Measurements from ENCODE around the gene LY6G5C. TPM values are rescaled to one million over a fixed set of nuclear protein-coding genes. Genes with fewer than 3 reads are reported as not detected.

Gene LY6G5C, protein sequence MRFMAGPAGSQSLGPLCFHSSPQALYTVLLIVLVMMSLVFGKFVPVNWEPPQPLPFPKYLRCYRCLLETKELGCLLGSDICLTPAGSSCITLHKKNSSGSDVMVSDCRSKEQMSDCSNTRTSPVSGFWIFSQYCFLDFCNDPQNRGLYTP
- total RNA-seq: 0.38 and 1.7 TPM in 2 replicates

DNA sequence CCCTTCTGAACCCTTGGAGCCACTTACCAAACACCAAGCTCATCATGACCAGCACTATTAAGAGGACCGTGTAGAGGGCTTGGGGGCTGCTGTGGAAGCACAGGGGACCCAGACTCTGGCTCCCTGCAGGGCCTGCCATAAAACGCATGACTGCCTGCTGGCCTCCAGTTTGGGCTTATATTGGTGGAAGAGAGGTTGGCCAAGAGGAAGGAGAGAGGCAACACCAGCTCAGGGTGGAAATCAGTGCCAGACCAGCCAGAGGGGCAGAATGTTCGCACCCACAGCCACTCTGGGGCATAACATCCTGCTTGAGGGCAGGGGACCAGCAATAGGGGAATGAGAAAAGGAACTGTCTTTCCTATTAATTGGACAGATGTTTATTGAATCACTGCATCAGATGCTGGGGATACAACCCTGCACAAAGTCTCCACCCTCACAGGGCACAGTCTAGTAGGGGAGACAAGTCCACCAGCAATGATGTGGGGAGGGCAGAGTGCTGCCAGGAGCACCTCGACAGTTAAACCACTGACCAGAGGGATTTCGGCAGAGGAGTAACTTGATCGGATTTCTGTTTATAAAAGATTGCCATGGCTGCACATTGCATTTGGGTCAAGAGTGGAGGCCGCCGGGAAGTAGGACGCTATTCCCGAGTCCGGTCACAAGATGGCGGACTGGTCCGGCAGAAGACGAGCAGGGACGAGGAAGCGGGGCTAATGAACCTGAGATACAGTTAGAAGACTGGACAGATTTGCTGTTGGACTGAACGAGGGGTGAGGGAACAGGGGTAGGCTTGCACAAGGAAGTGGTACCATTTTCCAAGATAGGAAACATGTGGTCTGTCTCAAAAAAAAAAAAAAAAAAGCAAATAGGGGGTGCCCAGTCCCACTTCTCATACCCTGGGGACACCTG is at the start of gene LY6G5C:
TSS of gene LY6G5C (minus strand) at position 842 of the 909 bp plus-strand sequence. CDS start at position 148, 694 bp downstream.

DNA sequence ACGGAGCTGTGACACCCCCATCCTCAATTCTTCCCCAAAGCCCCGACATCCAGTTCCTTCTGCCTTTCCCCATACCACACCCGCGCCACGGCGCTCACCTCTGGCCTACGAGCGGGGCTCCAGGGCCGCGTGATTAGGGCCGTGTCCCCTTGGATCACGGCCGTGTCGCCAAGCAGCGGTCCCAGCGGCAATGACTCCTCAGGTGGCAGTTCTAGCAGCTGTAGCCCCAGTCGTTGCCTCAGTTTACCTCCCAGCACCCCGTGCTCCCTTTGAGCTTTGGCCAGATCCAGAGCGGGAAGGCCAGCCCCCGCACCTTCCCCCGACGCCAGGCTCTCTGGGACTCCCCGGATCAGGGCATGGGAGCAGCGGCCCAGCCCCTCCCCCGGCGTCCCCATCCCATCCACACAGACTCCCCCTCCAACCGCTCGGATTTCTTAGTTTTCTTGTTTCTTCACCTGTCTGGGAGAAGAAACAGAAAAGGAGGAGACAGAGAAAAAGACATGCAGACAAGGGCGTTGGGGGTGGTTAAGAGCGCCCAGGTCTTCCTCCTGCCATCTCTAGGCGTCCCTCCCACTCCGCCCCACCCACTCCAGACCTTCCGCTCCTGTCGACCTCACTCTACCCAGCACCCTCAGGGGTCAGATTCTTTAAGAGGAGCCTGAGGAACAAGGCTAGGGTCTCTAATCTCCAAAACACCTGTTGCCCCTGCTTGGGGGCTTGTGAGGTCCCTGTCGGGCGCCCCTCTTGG is 48.1 kb upstream of the LY6G5C start, which contains the start of gene DDAH2:
TSS of gene DDAH2 (minus strand) at position 533 of the 748 bp plus-strand sequence. CDS start at position 395, 138 bp downstream.

DNA sequence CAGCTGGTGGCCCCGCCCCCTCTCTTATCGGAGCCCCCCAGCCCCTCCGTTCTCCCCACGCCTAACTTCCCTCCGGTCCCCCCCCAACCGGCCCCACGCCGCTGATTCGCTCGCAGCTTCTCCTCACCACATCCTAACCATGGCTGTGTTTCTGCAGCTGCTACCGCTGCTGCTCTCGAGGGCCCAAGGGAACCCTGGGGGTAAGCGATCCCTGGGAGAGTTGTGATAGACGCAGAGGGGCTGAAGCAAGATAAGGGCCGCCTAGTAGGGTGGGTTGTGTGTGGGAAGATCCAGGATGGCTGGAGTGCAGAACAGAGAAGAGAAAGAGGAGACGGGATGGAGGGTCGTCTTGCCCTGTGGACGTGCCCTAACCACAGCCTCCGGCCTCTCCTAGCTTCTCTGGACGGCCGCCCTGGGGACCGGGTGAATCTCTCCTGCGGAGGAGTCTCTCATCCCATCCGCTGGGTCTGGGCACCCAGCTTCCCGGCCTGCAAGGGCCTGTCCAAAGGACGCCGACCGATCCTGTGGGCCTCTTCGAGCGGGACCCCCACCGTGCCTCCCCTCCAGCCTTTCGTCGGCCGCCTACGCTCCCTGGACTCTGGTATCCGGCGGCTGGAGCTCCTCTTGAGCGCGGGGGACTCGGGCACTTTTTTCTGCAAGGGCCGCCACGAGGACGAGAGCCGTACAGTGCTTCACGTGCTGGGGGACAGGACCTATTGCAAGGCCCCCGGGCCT is 42.5 kb upstream of the LY6G5C start, which contains the start of gene MPIG6B:
TSS of gene MPIG6B (plus strand) at position 129 of the 735 bp plus-strand sequence. CDS start at position 140, 11 bp downstream.

DNA sequence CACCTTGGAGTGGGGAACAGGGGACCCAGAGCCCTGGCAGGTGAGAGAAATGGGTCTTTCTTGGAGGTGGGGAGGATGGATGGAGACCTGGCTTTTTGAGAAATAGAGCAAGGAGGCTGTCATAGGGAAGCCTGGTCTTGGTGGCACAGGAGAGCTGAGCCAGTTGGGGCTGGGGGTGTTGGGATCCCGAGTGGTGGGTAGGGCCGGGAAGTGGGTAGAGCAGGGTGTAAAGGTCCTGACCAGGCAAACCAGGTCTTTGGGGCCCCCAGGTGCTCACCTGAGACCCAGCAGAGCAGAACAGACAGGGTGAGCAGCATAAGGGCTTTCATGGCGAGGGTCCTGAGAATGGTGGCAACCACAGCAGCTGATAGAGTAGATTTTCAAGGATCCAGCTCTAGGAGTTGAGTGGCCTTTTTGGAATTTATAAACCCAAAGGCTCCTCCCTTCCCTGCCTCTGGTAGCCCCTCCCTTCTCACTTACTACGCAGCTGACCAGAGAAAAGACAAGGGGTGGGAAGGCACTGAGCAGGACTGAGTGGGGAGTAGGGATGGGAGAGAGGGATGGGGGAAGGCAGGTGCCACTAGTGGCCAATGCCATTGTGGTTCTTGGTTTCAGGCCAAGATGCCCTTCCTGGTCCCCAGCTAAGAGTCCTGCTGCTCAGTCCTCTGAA is 40.6 kb upstream of the LY6G5C start, which contains the start of gene LY6G6C:
TSS of gene LY6G6C (minus strand) at position 396 of the 670 bp plus-strand sequence. CDS start at position 329, 67 bp downstream.

DNA sequence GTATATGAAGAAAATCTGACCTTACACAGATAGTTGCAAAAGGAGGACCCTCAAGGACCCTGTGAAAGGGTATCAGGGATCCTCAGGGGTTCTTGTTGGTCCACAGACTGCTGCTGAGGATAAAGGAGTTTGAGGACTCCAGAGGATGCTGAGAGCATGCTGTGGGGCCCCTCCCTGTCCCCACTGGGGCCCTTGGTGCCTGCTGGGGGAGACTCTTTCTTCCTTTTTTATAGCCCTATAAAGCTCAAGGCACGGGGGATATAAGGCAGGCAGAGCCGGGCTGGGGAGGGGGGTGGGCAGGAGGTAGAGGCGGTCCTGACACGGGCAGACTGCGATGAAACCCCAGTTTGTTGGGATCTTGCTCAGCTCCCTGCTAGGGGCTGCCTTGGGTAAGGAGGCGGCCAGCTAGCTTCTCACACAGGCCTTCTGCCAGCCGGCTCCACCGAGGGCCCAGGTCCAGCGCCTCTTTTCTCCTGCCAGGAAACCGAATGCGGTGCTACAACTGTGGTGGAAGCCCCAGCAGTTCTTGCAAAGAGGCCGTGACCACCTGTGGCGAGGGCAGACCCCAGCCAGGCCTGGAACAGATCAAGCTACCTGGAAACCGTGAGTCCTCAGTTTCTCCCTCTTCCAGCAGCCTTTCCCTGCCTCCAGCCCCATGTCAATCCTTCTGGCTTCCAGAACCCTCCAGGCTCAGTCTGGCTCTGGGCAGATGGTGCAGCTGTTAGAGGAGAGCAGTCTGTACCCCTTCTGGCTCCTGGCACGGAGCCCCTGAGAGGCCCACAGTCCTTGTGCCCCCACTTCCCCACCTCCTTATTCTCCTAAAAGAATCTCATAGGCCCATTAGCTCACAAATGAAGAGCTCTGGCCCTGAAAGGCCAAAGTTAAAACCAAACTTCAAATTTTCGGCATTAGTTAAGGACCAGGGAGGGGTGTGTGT is 34.4 kb upstream of the LY6G5C start, which contains the start of gene LY6G6D:
TSS of gene LY6G6D (plus strand) at position 327 of the 937 bp plus-strand sequence. CDS start at position 335, 8 bp downstream.

DNA sequence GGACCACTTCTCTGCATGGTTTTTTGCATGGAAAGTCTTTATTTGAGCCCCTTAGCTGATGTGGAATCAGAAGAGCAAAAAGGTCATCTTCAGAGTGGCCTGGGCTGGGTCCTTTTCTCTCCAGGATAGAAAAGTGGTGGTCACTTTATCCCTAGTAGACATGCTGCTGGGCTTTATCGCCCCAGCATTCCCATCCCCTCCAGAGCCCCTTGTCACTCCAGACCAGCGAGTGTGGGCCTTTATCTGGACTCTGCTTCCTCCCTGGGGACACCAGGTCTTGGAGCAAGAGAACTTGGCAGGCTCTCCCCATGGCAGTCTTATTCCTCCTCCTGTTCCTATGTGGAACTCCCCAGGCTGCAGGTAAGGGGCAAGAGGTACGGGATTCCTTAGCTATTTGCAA is 25.7 kb upstream of the LY6G5C start, which contains the start of gene LY6G6F:
TSS of gene LY6G6F (plus strand) at position 268 of the 400 bp plus-strand sequence. CDS start at position 309, 41 bp downstream.

DNA sequence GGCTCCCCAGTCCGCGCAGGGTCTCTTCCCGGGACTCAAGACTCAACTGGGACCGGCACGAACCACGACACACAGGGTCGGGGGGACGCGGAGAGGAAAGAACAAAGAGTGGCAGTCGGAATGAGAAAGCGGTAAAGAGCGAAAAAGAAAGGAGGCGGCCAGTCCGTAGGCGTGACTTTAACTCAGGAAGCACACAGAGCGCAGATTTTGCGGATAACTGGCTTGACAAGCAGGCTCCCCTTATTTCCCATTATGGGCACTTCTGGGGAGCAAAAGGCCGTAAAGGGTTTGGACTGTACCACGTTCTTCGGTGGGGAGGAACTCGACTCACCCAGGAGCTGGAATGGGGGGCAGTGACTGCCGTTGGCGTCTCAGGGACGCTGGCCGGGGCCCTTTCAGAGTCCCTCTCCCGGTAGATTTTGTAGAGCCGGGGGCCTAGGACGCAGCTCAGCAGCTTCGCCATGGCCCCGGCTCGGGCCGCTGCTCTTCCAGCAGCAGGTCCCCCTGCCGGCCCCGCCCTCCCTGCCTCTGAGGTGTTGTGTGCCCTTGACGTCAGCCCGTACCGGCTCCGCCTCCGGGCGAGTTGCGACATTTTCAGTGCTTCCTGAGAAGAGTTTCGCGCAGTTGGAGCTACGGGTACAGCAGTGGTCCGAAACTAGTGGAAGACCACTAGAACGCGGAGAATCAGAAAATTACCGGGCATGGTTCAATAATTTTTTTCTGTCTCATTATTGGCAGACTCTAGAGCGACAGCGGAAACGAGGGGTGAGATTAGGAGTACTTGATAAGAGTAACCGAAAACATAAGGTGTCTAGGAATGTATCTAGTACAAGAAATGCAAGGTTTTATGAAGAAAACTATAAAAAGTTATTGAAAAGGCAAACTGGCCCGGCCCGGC is 22.2 kb upstream of the LY6G5C start, which contains the start of gene ABHD16A:
TSS of gene ABHD16A (minus strand) at position 506 of the 898 bp plus-strand sequence. CDS start at position 463, 43 bp downstream.

DNA sequence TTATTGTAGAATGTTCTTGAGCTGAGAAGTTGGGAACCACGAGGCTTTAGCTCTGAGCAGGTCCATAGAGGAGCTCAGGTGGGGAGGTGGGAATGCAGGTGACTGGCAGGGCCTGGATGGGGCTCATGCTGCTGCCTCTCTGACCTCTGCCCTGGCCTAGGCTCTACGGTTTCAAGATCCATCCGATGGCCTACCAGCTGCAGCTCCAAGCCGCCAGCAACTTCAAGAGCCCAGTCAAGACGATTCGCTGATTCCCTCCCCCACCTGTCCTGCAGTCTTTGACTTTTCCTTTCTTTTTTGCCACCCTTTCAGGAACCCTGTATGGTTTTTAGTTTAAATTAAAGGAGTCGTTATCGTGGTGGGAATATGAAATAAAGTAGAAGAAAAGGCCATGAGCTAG is 11.2 kb downstream of the LY6G5C start, which contains the start of gene LY6G5B:
TSS of gene LY6G5B (plus strand) at position 301 of the 400 bp plus-strand sequence. CDS start 975 bp downstream, outside the sequence.

DNA sequence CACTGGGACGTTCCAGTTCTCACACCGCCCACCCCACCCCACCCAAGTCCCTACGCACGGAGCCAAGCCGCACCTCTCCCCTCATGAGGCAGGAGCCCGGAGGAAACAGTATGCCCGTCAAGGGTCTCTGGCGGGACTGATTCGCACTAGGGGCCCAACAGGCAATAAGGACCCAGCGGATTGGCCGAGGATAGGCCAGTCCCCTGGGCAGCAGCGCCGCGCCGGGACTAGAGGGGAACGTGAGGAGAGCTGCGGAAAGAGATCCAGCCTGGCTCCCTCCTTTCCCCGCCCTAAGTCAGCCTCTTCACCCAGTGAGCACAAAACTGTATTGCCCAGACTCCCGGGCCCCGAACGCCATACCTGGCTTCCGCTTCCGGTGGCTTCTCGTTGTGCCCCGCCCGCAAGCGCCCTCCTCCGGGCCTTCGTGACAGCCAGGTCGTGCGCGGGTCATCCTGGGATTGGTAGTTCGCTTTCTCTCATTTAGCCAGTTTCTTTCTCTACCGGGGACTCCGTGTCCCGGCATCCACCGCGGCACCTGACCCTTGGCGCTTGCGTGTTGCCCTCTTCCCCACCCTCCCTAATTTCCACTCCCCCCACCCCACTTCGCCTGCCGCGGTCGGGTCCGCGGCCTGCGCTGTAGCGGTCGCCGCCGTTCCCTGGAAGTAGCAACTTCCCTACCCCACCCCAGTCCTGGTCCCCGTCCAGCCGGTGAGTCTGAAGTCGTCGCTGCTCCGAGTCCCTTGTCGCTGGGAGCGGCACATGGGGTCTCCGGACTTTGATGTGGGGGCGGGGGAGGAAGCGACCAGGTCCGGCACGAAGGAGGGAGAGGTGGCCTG is 15.1 kb downstream of the LY6G5C start, which contains the start of gene CSNK2B:
TSS of gene CSNK2B (plus strand) at position 580 of the 836 bp plus-strand sequence. CDS start 752 bp downstream, outside the sequence.

DNA sequence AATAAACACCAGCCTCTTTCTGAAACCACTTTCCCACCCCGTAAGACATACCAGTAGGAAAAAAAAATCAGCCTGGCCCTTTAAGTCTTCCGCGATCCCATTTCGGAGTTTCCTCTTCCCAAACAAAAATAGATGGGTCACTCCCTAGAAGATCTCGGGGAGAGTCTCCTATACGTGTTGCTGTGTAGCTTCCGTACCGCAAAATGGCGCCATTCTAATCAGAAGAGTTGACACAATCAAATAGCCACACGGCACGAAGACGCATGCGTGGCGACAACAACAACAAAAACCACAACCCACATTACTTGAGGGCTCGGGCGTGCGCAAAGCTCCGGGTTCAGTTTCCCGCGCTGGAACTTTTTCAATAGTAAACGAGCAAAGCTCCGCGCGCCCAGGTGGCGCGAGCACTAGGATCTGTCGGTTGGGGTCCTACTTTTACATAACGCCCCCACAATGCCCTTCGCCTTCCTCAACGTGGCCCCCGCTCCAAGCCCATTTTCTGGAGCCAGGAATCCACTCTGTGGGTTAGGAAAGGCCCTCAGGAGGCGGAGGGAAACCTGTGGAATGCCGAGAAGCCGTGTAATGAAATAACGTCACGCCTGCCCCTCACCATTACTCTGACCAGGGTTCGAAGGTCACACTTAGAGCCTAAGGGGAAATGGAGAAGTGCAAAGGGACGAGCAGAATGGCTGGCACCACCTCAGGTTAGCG is 15.9 kb downstream of the LY6G5C start, which contains the start of gene GPANK1:
TSS of gene GPANK1 (minus strand) at position 208 of the 711 bp plus-strand sequence. CDS start 519 bp downstream, outside the sequence.

DNA sequence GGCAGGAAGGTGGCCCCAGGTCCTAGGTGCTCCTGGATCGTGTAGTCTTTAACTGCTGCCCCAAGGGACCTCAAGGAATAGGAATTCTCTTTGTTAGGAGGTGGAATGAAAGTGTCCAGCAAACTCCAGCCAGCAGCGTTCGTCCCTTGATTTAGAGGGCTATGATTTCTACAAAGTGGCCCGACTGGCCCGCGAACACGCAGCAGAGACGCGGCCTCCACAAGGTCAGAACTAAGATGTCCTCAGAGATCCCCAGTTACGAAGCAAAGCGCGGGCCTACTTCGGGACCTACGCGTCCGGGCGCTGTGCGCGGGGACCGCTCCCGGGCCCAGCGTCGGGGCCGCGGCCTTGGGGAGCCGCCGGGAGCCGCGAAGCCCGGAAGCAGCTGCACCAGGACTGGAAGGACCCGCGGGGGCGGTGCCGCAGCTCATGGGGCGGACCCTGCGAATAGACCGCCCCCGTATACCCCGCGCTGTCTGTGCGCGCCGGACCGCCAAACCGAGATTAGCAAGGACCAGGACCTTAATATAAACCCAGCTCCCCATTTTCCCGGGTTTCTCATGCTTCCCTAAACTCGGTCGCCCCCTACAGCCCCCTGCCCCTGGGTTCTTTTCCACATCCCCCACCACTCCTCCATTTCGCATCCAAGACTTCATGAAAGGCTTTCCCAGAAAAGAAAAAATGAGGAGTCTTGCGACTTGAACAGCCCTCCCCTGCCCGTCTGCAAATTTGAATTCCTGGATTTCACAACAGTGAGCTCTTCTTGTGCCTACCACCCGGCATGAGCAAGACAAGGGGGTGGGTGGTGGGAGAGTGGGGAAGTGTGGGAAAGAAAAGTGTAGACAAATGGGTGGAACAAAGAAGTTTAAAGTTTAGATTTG is 20.2 kb downstream of the LY6G5C start, which contains the start of gene C6orf47:
TSS of gene C6orf47 (minus strand) at position 398 of the 881 bp plus-strand sequence. CDS start 831 bp downstream, outside the sequence.

DNA sequence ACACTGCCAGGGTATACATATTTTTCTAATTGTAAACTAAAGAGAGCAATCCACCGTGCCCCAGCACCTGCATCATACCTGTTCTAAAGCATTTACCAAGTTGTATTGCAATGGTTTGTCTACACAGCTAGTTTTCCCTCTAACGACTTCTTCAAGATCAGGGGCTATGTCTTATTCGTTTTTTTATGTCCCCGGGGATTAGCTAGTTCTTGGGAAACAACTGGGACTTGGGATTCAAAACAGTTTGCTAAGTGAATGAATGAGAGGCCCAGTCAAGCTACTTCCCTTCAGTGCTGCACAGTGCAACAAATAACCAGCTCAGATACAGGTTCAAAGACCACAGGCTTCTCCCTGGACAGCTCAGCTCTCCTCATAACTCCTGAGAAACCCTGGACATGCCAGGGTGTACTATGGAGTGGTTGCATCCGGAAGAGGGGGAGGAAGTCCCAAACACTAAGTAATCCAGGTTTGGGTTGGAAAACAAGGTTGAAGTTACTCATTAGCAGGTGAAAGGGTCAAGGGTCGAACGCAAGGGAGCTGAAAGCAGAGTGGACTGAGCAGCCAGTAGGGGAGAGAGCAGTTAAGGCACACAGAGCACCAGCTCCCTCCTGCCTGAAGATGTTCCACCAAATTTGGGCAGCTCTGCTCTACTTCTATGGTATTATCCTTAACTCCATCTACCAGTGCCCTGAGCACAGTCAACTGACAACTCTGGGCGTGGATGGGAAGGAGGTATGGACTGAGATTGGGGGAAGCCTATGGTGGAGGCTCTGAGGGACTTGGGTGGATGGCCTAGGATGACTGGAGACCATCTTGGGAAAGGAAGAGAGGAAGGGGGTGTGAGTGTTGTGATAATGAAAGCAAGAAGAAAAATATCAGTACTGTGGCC is 25.3 kb downstream of the LY6G5C start, which contains the start of gene APOM:
TSS of gene APOM (plus strand) at position 546 of the 889 bp plus-strand sequence. CDS start at position 619, 73 bp downstream.

Measured in regular cardiac myocyte (primary cell).